ENCODE results near the gene BCAS3.
"Not testable (repeated sequence)": the region's sequence is repeated elsewhere in the genome, so short reads cannot be mapped to it uniquely, and the experiment has no call there.

The BCAS3 gene

GRCh38 chr17:61002316-61002736 lies 324.7 kb downstream of the BCAS3 start:
- H3K4me1 Mint-ChIP-seq (ENCODE audit: low read depth) = peaks cover 1% of the 10 kb centered on the region
- peaks cover 2% of the 10 kb centered on the region for H3K36me3 Mint-ChIP-seq (ENCODE audit: low read depth)
- no peak overlapping the region for H3K4me3 Mint-ChIP-seq
- H3K27ac Mint-ChIP-seq = no peak overlapping the region
- H3K9me3 Mint-ChIP-seq = peaks cover 3% of the 10 kb centered on the region
- peaks cover 27% of the 10 kb centered on the region for H3K27me3 Mint-ChIP-seq (ENCODE audit: low read depth)

GRCh38 chr17:61005358-61005757 lies 327.7 kb downstream of the BCAS3 start:
- Mint-ChIP-seq H3K4me3 (no peak overlapping the region), H3K4me1 (ENCODE audit: low read depth) (peaks cover 1% of the 10 kb centered on the region), H3K27ac (no peak overlapping the region), H3K9me3 (peaks cover 3% of the 10 kb centered on the region), H3K27me3 (ENCODE audit: low read depth) (peaks cover 18% of the 10 kb centered on the region), H3K36me3 (ENCODE audit: low read depth) (peaks cover 2% of the 10 kb centered on the region)

GRCh38 chr17:61005958-61006357 lies 328.3 kb downstream of the BCAS3 start:
- not testable (repeated sequence) for H3K9me3 Mint-ChIP-seq; H3K36me3 Mint-ChIP-seq (ENCODE audit: low read depth)
- H3K27me3 Mint-ChIP-seq (ENCODE audit: low read depth) = peaks cover 18% of the 10 kb centered on the region

GRCh38 chr17:61007980-61008379 lies 330.3 kb downstream of the BCAS3 start:
- peaks cover 3% of the 10 kb centered on the region for H3K9me3 Mint-ChIP-seq
- peaks cover 18% of the 10 kb centered on the region for H3K27me3 Mint-ChIP-seq (ENCODE audit: low read depth)
- no peaks in the 10 kb centered on the region for H3K4me1 Mint-ChIP-seq (ENCODE audit: low read depth)
- H3K4me3 Mint-ChIP-seq = no peak overlapping the region
- no peak overlapping the region for H3K27ac Mint-ChIP-seq
- peaks cover 2% of the 10 kb centered on the region for H3K36me3 Mint-ChIP-seq (ENCODE audit: low read depth)

More at GRCh38 chr17:61005958-61006357, 328.3 kb downstream of the BCAS3 start:
- H3K27ac Mint-ChIP-seq; H3K4me3 Mint-ChIP-seq; H3K4me1 Mint-ChIP-seq (ENCODE audit: low read depth): not testable (repeated sequence)

- H3K27ac Mint-ChIP-seq = no peak overlapping the region
- H3K4me3 Mint-ChIP-seq = no peak overlapping the region
- H3K27me3 Mint-ChIP-seq (ENCODE audit: low read depth) = peaks cover 14% of the 10 kb centered on the region
- no peaks in the 10 kb centered on the region for H3K4me1 Mint-ChIP-seq (ENCODE audit: low read depth)
- H3K9me3 Mint-ChIP-seq = peaks cover 3% of the 10 kb centered on the region
- H3K36me3 Mint-ChIP-seq (ENCODE audit: low read depth) = peaks cover 2% of the 10 kb centered on the region
Measured at GRCh38 chr17:61009663-61010062, 332.0 kb downstream of the BCAS3 start.

- Mint-ChIP-seq H3K4me1 (ENCODE audit: low read depth) (no peaks in the 10 kb centered on the region), H3K9me3 (no peaks in the 10 kb centered on the region), H3K27me3 (ENCODE audit: low read depth) (peaks cover 9% of the 10 kb centered on the region), H3K4me3 (no peak overlapping the region), H3K36me3 (ENCODE audit: low read depth) (peaks cover 1% of the 10 kb centered on the region), H3K27ac (no peak overlapping the region)
Measured at GRCh38 chr17:61010661-61011170, 333.1 kb downstream of the BCAS3 start.

- Mint-ChIP-seq H3K4me3 (no peak overlapping the region), H3K27ac (no peak overlapping the region), H3K27me3 (ENCODE audit: low read depth) (peaks cover 7% of the 10 kb centered on the region), H3K4me1 (ENCODE audit: low read depth) (no peaks in the 10 kb centered on the region), H3K9me3 (no peaks in the 10 kb centered on the region), H3K36me3 (ENCODE audit: low read depth) (peaks cover 1% of the 10 kb centered on the region)
Measured at GRCh38 chr17:61011251-61011650, 333.6 kb downstream of the BCAS3 start.

GRCh38 chr17:61015966-61016365 lies 338.3 kb downstream of the BCAS3 start:
- Mint-ChIP-seq H3K27ac (no peak overlapping the region), H3K9me3 (no peaks in the 10 kb centered on the region), H3K36me3 (ENCODE audit: low read depth) (peaks cover 3% of the 10 kb centered on the region), H3K4me3 (no peak overlapping the region), H3K27me3 (ENCODE audit: low read depth) (no peaks in the 10 kb centered on the region), H3K4me1 (ENCODE audit: low read depth) (no peaks in the 10 kb centered on the region)

GRCh38 chr17:61017317-61018006 lies 339.8 kb downstream of the BCAS3 start:
- Mint-ChIP-seq H3K27ac (no peak overlapping the region), H3K9me3 (no peaks in the 10 kb centered on the region), H3K36me3 (ENCODE audit: low read depth) (peaks cover 3% of the 10 kb centered on the region), H3K27me3 (ENCODE audit: low read depth) (no peaks in the 10 kb centered on the region), H3K4me1 (ENCODE audit: low read depth) (no peaks in the 10 kb centered on the region), H3K4me3 (no peak overlapping the region)

- Mint-ChIP-seq H3K36me3 (ENCODE audit: low read depth) (peaks cover 3% of the 10 kb centered on the region), H3K9me3 (no peaks in the 10 kb centered on the region), H3K4me3 (no peak overlapping the region), H3K27me3 (ENCODE audit: low read depth) (no peaks in the 10 kb centered on the region), H3K4me1 (ENCODE audit: low read depth) (no peaks in the 10 kb centered on the region), H3K27ac (no peak overlapping the region)
Measured at GRCh38 chr17:61018938-61019337, 341.3 kb downstream of the BCAS3 start.

- Mint-ChIP-seq H3K36me3 (ENCODE audit: low read depth) (no peaks in the 10 kb centered on the region), H3K4me1 (ENCODE audit: low read depth) (no peaks in the 10 kb centered on the region), H3K27me3 (ENCODE audit: low read depth) (no peaks in the 10 kb centered on the region), H3K9me3 (no peaks in the 10 kb centered on the region), H3K27ac (no peak overlapping the region), H3K4me3 (no peak overlapping the region)
Measured at GRCh38 chr17:61023996-61024395, 346.3 kb downstream of the BCAS3 start.

- Mint-ChIP-seq H3K4me1 (ENCODE audit: low read depth) (no peaks in the 10 kb centered on the region), H3K27ac (no peak overlapping the region), H3K27me3 (ENCODE audit: low read depth) (no peaks in the 10 kb centered on the region), H3K36me3 (ENCODE audit: low read depth) (no peaks in the 10 kb centered on the region), H3K9me3 (no peaks in the 10 kb centered on the region), H3K4me3 (no peak overlapping the region)
Measured at GRCh38 chr17:61026818-61027217, 349.2 kb downstream of the BCAS3 start.

GRCh38 chr17:61029181-61029580 lies 351.5 kb downstream of the BCAS3 start:
- Mint-ChIP-seq H3K4me1 (ENCODE audit: low read depth) (no peaks in the 10 kb centered on the region), H3K36me3 (ENCODE audit: low read depth) (no peaks in the 10 kb centered on the region), H3K4me3 (no peak overlapping the region), H3K9me3 (no peaks in the 10 kb centered on the region), H3K27me3 (ENCODE audit: low read depth) (peaks cover 8% of the 10 kb centered on the region), H3K27ac (no peak overlapping the region)

- no peaks in the 10 kb centered on the region for H3K9me3 Mint-ChIP-seq
- no peak overlapping the region for H3K4me3 Mint-ChIP-seq
- no peak overlapping the region for H3K27ac Mint-ChIP-seq
- no peaks in the 10 kb centered on the region for H3K27me3 Mint-ChIP-seq (ENCODE audit: low read depth)
- no peaks in the 10 kb centered on the region for H3K4me1 Mint-ChIP-seq (ENCODE audit: low read depth)
- H3K36me3 Mint-ChIP-seq (ENCODE audit: low read depth) = peaks cover 3% of the 10 kb centered on the region
Measured at GRCh38 chr17:61040666-61041065, 363.0 kb downstream of the BCAS3 start.

- not testable (repeated sequence) for H3K27ac Mint-ChIP-seq; H3K36me3 Mint-ChIP-seq (ENCODE audit: low read depth); H3K27me3 Mint-ChIP-seq (ENCODE audit: low read depth); H3K9me3 Mint-ChIP-seq; H3K4me1 Mint-ChIP-seq (ENCODE audit: low read depth); H3K4me3 Mint-ChIP-seq
Measured at GRCh38 chr17:61042348-61042747, 364.7 kb downstream of the BCAS3 start.

All from T-helper 1 cell treated with Interleukin-12 subunit alpha and Interleukin-12 subunit beta and Interleukin-4 antibody, amounts not matched to agents 30 μg/mL and 1 μg/mL, for 36 hours (primary cell).